ENCODE results near the gene ARPC2. TPM values are rescaled to one million over a fixed set of nuclear protein-coding genes. Genes with fewer than 3 reads are reported as not detected.

Gene ARPC2
- total and polyA plus RNA-seq, 8 donors = 92.1 to 456 (median 256) TPM

DNA sequence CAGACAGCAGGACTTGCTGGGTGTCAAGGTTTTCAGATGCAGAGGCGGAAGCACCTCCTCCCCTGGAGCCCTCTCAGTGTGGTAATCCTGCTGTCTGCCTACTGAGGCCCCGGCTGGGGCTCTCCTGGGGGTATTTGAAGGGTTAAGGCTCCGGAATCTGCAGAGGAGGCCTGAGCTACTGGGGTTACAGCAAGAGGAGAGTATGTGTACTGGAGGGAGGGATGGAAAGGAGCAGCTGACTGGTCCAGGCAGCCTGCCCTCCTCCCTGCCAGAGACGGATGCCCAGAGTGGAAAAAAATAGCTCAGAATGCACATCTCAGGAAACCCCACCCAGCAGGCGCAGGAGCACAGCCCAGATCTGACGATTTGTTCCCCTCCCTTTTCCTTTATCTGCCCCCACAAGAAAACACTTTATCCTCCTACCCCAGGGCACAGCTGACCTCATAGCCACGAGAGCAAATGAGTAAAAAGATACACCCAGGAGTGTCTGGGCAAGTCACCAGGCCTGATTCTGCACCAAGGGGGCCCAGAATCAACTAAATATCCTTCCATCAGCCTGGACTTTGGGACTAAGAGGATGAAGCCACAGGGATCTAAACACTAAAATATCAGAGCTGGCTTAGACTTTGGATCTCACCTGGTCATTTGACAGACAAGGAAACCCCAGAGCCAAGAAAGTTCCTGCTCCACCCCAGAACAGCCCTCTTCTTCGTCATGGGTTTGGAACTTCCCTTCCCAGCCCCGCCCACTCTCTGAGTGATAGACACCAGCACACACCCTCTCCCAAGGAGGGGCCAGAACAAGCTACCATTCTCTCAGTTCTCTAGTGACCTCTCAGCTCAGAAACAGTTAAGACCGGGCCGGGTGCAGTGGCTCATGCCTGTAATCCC is 69.8 kb downstream of the ARPC2 start:
- H3K27ac ChIP-seq = peak overlapping the region; percentile 83 to 100 (median 99)
- no peaks in the 10 kb centered on the region for H3K27me3 ChIP-seq
- intact Hi-C loops (cut with DNase I; ENCODE audit: low total_unique reads) = no loop called here
- DNase-seq = peak; percentile 93 to 97
- H3K4me3 ChIP-seq = peak overlapping the region; percentile 35 to 48 (median 44)
- peaks cover under 1 to 17% (median 8%) of the 10 kb centered on the region in 4 donors for H3K36me3 ChIP-seq
- WGBS, 5 donors = 2 to 4% (median 3%) methylated on average over 11 of the region's 11 CpGs
- TF ChIP-seq EP300 (IDR thresholded peaks at IDR 0.05) = peak; percentile 43
- TF ChIP-seq, protein P1, sequence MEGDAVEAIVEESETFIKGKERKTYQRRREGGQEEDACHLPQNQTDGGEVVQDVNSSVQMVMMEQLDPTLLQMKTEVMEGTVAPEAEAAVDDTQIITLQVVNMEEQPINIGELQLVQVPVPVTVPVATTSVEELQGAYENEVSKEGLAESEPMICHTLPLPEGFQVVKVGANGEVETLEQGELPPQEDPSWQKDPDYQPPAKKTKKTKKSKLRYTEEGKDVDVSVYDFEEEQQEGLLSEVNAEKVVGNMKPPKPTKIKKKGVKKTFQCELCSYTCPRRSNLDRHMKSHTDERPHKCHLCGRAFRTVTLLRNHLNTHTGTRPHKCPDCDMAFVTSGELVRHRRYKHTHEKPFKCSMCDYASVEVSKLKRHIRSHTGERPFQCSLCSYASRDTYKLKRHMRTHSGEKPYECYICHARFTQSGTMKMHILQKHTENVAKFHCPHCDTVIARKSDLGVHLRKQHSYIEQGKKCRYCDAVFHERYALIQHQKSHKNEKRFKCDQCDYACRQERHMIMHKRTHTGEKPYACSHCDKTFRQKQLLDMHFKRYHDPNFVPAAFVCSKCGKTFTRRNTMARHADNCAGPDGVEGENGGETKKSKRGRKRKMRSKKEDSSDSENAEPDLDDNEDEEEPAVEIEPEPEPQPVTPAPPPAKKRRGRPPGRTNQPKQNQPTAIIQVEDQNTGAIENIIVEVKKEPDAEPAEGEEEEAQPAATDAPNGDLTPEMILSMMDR (IDR thresholded peaks at IDR 0.05) = no peak
- TF ChIP-seq POLR2AphosphoS5 (IDR thresholded peaks at IDR 0.05) = peak; percentile 79 to 85 (median 85)
- H3K9me3 ChIP-seq = no peaks in the 10 kb centered on the region
- H3K4me1 ChIP-seq = peaks cover 90 to 97% (median 94%) of the 10 kb centered on the region in 4 donors

DNA sequence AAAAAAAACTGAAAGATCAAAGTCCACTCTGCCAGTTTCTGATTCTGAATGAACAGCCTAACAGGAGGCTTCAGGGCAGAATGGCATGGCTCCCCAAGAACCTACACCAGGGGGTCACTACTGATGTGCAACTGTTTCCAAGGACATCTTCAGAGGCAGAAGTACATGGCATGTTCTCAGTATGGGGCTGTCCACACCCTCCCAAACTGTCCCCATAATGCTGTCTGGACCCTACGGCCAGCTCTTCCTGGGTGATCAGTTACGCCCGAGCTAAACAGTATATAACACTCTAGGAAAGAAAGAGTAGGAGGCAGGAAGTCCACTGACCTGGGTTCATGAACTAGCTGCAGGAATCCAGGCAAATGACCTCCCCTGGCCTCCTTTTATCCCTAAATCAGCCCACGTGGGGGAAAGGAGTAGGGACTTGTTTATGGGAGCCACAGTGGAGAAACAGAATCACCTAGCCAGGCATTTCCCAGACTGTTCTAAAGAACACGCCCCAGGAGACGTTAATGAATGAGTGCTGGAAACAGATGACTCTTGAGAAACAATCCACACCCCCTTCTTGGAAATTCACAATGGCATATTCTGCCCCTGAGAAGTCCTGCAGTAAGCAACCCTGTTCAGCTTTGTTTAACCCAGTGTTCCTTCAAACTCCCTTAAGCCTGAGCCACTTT is 72.8 kb downstream of the ARPC2 start:
- H3K4me3 ChIP-seq = peak overlapping the region; percentile 64 to 95 (median 82)
- peak in 1 of 2 donors; percentile 88 for DNase-seq
- H3K9me3 ChIP-seq = no peaks in the 10 kb centered on the region
- peak overlapping the region; percentile 97 to 100 (median 99) for H3K27ac ChIP-seq
- TF ChIP-seq, protein P1 (IDR thresholded peaks at IDR 0.05) = no peak
- TF ChIP-seq EP300 (IDR thresholded peaks at IDR 0.05) (no peak), POLR2A (IDR thresholded peaks at IDR 0.05) (no peak), POLR2AphosphoS5 (IDR thresholded peaks at IDR 0.05) (peak; percentile 43 to 87 (median 51))
- WGBS, 5 donors = 10 to 20% (median 15%) methylated on average over 6 of the region's 6 CpGs
- H3K27me3 ChIP-seq = no peaks in the 10 kb centered on the region
- H3K36me3 ChIP-seq = no peaks in the 10 kb centered on the region
- intact Hi-C loops (cut with DNase I; ENCODE audit: low total_unique reads) = no loop called here
- H3K4me1 ChIP-seq = peaks cover 70 to 89% (median 81%) of the 10 kb centered on the region in 4 donors

DNA sequence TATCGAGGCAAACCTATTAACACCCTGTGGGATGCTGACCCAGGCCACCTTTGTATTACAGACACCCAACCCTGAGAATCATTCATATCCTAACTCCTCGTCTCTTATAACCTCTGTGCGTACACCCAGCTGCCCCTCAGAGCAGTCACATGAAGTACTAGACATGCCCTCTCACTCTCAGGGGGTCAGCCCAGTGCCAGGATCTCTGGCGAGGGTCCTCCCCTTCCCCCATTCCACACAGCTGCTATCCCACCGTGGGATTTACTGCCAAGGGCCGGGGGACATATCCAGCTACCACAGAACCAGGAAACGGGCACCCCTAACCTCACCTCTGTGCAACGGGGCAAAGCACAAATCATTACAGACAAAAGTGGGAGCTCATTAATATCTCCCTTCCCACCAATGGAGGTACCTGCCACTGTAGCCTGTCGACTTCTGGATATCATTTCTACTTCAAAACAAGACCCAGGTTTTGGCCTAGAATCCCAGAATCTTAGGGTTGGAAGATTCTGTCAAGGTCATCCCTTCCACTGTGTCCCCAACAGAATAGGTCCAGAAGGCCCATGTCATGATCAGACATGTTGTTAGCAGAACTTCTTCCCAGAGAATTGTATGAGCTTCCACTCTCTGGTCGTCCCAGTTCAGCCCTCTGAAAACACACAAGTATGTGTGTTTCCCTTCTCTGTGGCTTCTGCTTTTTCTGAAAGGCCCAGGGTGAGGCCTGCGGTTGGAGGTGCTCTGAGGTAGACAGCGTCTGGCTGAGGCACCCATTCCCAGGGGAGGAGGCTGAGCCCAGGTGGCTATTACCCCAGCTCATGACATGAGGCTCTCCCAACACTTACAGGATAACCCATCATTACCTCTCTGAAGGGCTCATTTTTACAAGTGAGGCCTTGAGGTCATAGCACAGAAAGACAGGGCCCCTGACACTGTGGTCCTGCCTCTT is 73.6 kb downstream of the ARPC2 start:
- Histone ChIP-seq H3K27me3 (no peaks in the 10 kb centered on the region), H3K4me3 (peak overlapping the region; percentile 64 to 95 (median 82)), H3K36me3 (no peaks in the 10 kb centered on the region), H3K27ac (peak overlapping the region; percentile 97 to 100 (median 99)), H3K4me1 (peaks cover 70 to 89% (median 80%) of the 10 kb centered on the region in 4 donors), H3K9me3 (no peaks in the 10 kb centered on the region)
- no peak for TF ChIP-seq POLR2A (IDR thresholded peaks at IDR 0.05)
- TF ChIP-seq EP300 (IDR thresholded peaks at IDR 0.05) = no peak
- TF ChIP-seq, protein P1 (IDR thresholded peaks at IDR 0.05) = no peak
- peak in 1 of 3 donors; percentile 13 for TF ChIP-seq POLR2AphosphoS5 (IDR thresholded peaks at IDR 0.05)
- peak in 1 of 2 donors; percentile 60 for DNase-seq
- 12 to 23% (median 14%) methylated on average over 12 of the region's 12 CpGs for WGBS, 5 donors
- intact Hi-C loops (cut with DNase I; ENCODE audit: low total_unique reads) = no loop called here

Measured in stomach (tissue), 9 donors.